ENCODE data around the gene OXGR1.

The OXGR1 gene

DNA sequence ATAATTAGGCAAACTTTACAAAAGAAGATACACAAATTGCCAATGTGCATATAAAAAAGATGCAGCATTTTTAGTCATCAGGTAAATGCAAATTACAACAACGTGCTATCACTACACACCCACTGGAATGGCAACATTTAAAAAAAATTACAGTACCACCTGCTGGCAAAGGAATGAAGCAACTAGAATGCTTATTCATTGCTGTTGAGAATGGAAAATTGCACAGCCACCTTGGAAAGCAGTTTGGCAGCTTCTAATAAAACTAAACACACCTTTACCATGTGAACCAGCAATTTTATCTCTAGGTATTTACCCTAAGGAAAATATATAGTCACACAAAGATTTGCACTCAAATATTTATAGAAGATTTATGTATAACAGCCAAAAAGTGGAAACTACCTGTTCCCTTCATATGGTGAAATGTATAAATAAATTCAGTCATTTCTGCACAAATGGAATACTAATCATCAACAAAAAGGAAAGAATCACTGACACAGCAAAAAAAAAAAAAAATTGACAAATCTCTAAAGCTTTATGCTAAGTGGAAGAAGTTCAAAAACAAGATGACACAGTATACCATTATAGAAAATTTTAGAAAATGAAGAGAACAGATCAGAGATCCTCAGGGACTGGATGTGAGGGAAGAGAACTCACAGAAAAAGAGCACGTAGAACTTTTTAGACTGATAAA, 30.3 kb downstream of the OXGR1 start:
- no peak for DNase-seq (ENCODE audit: low read depth, low spot score)

GRCh38 chr13:96960379-96960778, 33.9 kb downstream of the OXGR1 start:
- no peak for DNase-seq (ENCODE audit: low read depth, low spot score)

- DNase-seq (ENCODE audit: low read depth, low spot score) = no peak
Observed at GRCh38 chr13:96958286-96958891, 35.9 kb downstream of the OXGR1 start.

GRCh38 chr13:96952595-96952994, 41.7 kb downstream of the OXGR1 start:
- no peak for DNase-seq (ENCODE audit: low read depth, low spot score)

GRCh38 chr13:96948127-96948526, 46.1 kb downstream of the OXGR1 start:
- no peak for DNase-seq (ENCODE audit: low read depth, low spot score)

GRCh38 chr13:96947343-96947910, 46.8 kb downstream of the OXGR1 start:
- DNase-seq (ENCODE audit: low read depth, low spot score) = no peak

DNA sequence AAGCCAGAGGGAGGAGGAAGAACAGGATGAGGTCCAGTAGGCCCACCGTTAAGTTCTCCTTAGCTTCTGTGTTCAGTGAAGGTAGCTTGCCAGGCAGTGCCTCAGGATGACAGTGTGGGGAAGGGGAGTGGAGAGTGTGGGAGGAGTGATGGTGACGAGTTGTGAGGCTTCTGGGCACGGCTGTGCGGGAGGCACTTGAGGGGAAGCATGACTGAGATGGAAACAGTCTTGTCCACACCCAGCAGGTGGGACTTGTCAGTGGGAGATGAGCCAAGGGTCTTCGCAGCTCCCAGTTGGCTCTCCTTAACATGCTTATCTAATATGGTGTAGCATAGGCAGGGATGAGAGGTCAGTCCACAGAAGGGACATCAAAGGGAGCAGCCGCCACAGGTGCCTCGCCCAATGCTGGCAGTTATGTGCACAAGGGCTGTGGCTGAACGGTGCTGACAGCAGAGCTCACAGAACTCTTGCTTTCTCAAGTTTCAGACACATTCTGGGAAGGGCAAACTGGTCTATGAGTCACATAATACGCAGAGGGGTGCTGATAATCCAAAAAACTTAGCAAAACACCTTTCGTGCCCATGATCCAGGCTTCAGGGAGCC, 47.5 kb downstream of the OXGR1 start:
- DNase-seq (ENCODE audit: low read depth, low spot score) = no peak

GRCh38 chr13:96940961-96941360, 53.3 kb downstream of the OXGR1 start:
- no peak for DNase-seq (ENCODE audit: low read depth, low spot score)

GRCh38 chr13:96935901-96936300, 58.4 kb downstream of the OXGR1 start:
- no peak for DNase-seq (ENCODE audit: low read depth, low spot score)

All from brain pericyte (primary cell).